K562 (cell line): Measurements from ENCODE around the gene POLR3K. TPM values are rescaled to one million over a fixed set of nuclear protein-coding genes. Genes with fewer than 3 reads are reported as not detected.

Source experiments
- ATAC-seq: fragments of 200-7000 bp; cut with Tn5 transposase; 3 replicates; pipeline ENCODE4 v1.9.1; 2020; ENCODE audit warnings: moderate library complexity
- BruUV-seq: library from RNA; stranded (reverse); fragments of 400-500 nt; replicated peaks from 2 replicates; lab custom pipeline; 2021; lab: Mats Ljungman, UMichigan
- CTCF ChIA-PET: fragments of 300-600 bp; formaldehyde crosslinking; extraction: SDS; loops from one replicate; lab custom pipeline; 2021; ENCODE audit warnings: low intra/inter-chr PET ratio; lab: Yijun Ruan, JAX
- POLR2A ChIA-PET: fragments of 300-600, 350-650 bp; sonication (Branson Sonifier 250); formaldehyde crosslinking; extraction: SDS; loops from one replicate; lab custom pipeline; 2021; ENCODE audit warnings: antibody characterized with exemption, inconsistent platforms; lab: Yijun Ruan, JAX
- DNase-seq, 4 experiments: peaks; one replicate each; pipeline versions ENCODE4 v3.0.0 to v3.0.0-alpha.2; 2011 to 2018; ENCODE audit warnings: low spot score in 3 of 4, mixed read lengths in 3 of 4; ENCODE audit errors: extremely low read depth in 1 of 4
- FAIRE-seq: peaks from 2 replicates; lab custom pipeline; 2011; peaks lifted over from hg19 to GRCh38; lab: Jason Lieb, UNC
- H2AFZ ChIP-seq: 2 replicates; pipeline ENCODE4 v1.6.0; 2011; ENCODE audit warnings: low read depth, low read length, control low read depth, inconsistent platforms
- H3K27ac ChIP-seq: fragments of 200-600 bp; 3 replicates; pipeline ENCODE4 v1.8.0; 2011; ENCODE audit warnings: low read depth, mild to moderate bottlenecking, control low read depth, inconsistent platforms, low read length, moderate library complexity, mixed read lengths; ENCODE audit errors: extremely low read depth
- H3K27me3 ChIP-seq, 2 experiments: fragments of 300-600 bp in 1 of 2; 2 replicates in 1 of 2; 3 replicates in 1 of 2; pipeline versions ENCODE4 v1.6.0 to v1.8.0; 2011; ENCODE audit warnings: inconsistent platforms in 2 of 2, low read length in 2 of 2, mild to moderate bottlenecking in 1 of 2, mixed read lengths in 1 of 2, moderate library complexity in 1 of 2; ENCODE audit not compliant: control insufficient read depth in 2 of 2, insufficient read depth in 2 of 2
- H3K36me3 ChIP-seq: fragments of 300-600 bp; 3 replicates; pipeline ENCODE4 v1.8.0; 2011; ENCODE audit warnings: mild to moderate bottlenecking, low read length, inconsistent platforms; ENCODE audit not compliant: control insufficient read depth, insufficient read depth
- H3K4me1 ChIP-seq, 2 experiments: fragments of 200-600 bp in 1 of 2; replicated peaks in 1 of 2; 2 replicates in 1 of 2; 3 replicates in 1 of 2; pipeline versions ENCODE4 v1.5.1 to v1.8.0; 2011; ENCODE audit warnings: inconsistent platforms in 2 of 2, low read length in 2 of 2, mild to moderate bottlenecking in 1 of 2, mixed read lengths in 1 of 2, moderate library complexity in 1 of 2; ENCODE audit not compliant: control insufficient read depth in 2 of 2, insufficient read depth in 2 of 2
- H3K4me2 ChIP-seq: 2 replicates; pipeline ENCODE4 v1.6.1; 2011; ENCODE audit warnings: low read length, control low read depth, inconsistent platforms, mixed read lengths; ENCODE audit not compliant: insufficient read depth
- H3K4me3 ChIP-seq: fragments of 200-600 bp; sonication (generic), shearing (Covaris generic); 2 replicates; pipeline ENCODE4 v1.5.1; 2016; ENCODE audit warnings: control low read depth, inconsistent platforms
- H3K79me2 ChIP-seq: fragments of 200-600 bp; 3 replicates; pipeline ENCODE4 v1.8.0; 2011; ENCODE audit warnings: low read length, inconsistent platforms; ENCODE audit not compliant: control insufficient read depth, insufficient read depth
- H3K9ac ChIP-seq, 2 experiments: 2 replicates each; pipeline versions ENCODE4 v1.6.0 to v1.6.1; 2011; ENCODE audit warnings: low read depth in 2 of 2, low read length in 2 of 2, control low read depth in 1 of 2, inconsistent platforms in 1 of 2, mild to moderate bottlenecking in 1 of 2, mixed read lengths in 1 of 2; ENCODE audit not compliant: insufficient read depth in 1 of 2
- H3K9me1 ChIP-seq: one replicate; pipeline ENCODE4 v1.6.0; 2011; ENCODE audit warnings: inconsistent platforms, mild to moderate bottlenecking, low read length, moderate library complexity; ENCODE audit not compliant: control insufficient read depth, insufficient read depth
- H3K9me3 ChIP-seq: replicated peaks from 2 replicates; pipeline ENCODE4 v1.5.1; 2011; ENCODE audit warnings: low read depth, low read length, inconsistent platforms; ENCODE audit not compliant: control insufficient read depth, insufficient read depth
- H4K20me1 ChIP-seq: replicated peaks from 2 replicates; pipeline ENCODE4 v1.6.1; 2011; ENCODE audit warnings: low read length, inconsistent platforms, mixed read lengths; ENCODE audit not compliant: control insufficient read depth, insufficient read depth
- E4F1 ChIP-seq: fragments of 250-450 bp; sonication (Bioruptor Pico); IDR thresholded peaks from 2 replicates; pipeline ENCODE4 v1.5.0; 2021; ENCODE audit warnings: mild to moderate bottlenecking, borderline replicate concordance
- POLR2G ChIP-seq: fragments of 200-400 bp; formaldehyde crosslinking; IDR thresholded peaks from 2 replicates; pipeline ENCODE4 v1.6.1; 2017; ENCODE audit warnings: low read depth, mild to moderate bottlenecking, antibody characterized with exemption, low read length, moderate library complexity
- WGBS: fragments of 100-300 bp; shearing (Covaris generic); methylation state at CpG from one replicate; pipeline ENCODE4 v1.1.6; 2016; ENCODE audit warnings: low coverage, mixed read lengths; ENCODE audit not compliant: insufficient coverage; ENCODE audit errors: missing lambda C conversion rate; 5-methylcytosine and 5-hydroxymethylcytosine counted together
- in situ Hi-C: fragments of 300-500 bp; cut with MboI; formaldehyde crosslinking; loops from 4 replicates; pipeline ENCODE4 v1.15.0; 2018; ENCODE audit warnings: inconsistent platforms, mixed read lengths
- intact Hi-C: fragments of 100-400 bp; cut with micrococcal nuclease; formaldehyde crosslinking; loops from 2 replicates; pipeline ENCODE4 v1.14.2; 2022
- polyA plus RNA-seq, 8 experiments: library from polyadenylated mRNA; depleted of rRNA in 4 of 8; stranded (reverse) in 5 of 8; unstranded in 3 of 8; fragments of >200 nt; fragmentation: Nextera tagmentation in 2 of 8; fragmentation: Illumina TruSeq in 1 of 8; extraction: Ambion mirVana in 2 of 8; extraction: Trizol in 1 of 8; gene quantifications; 2 replicates each; pipeline versions ENCODE4 v1.2.1 to v1.2.3, GENCODE V29; 2011 to 2014; ENCODE audit warnings: inconsistent platforms in 1 of 8, missing spikeins in 1 of 8
- total RNA-seq, 7 experiments: library from RNA; depleted of rRNA in 6 of 7; stranded (reverse); fragments of >200 nt in 6 of 7; fragmentation: Illumina TruSeq in 2 of 7; extraction: Trizol in 2 of 7; gene quantifications; 2 replicates each; pipeline versions ENCODE4 v1.2.1 to v1.2.3, GENCODE V29; 2011 to 2021; ENCODE audit warnings: low replicate concordance in 1 of 7

Gene POLR3K
- total and polyA plus RNA-seq, 9 of the 15 experiments (the other 6 are each of a cell fraction or from before 2014, with no cell fraction given) = 42.1 to 315 (median 86.7) TPM

- Histone ChIP-seq H3K36me3 (peaks cover 39% of the 10 kb centered on the region; the same call in 2 of the 3 replicates), H3K9ac (0 out of 4 replicates have a peak overlapping the region, but pooled peaks of 1 of the 2 experiments have one; percentile 48), H2AFZ (no peak overlapping the region), H3K27ac (no peak overlapping the region), H3K27me3 (no peaks in the 10 kb centered on the region), H3K4me2 (no peak overlapping the region), H3K79me2 (peaks cover under 1% of the 10 kb centered on the region; the same call in 1 of the 3 replicates), H3K9me1 (no peaks in the 10 kb centered on the region), H4K20me1 (no peaks in the 10 kb centered on the region), H3K4me1 (peaks cover 18 to 60% of the 10 kb centered on the region in 2 experiments; a peak in 4 of 5 replicates), H3K9me3 (no peaks in the 10 kb centered on the region), H3K4me3 (no peak overlapping the region)
- DNase-seq (no peak), ATAC-seq (no peak), FAIRE-seq (no peak)
- WGBS = 86% methylated on average over 6 of the region's 6 CpGs
- intact Hi-C loops = no loop called here
- no TSS peak for BruUV-seq
- POLR2A ChIA-PET = no interaction called here
- in situ Hi-C loops = no loop called here
- CTCF ChIA-PET = no interaction called here
- no peak for TF ChIP-seq E4F1 (CRISPR knock-in tag)
- 0 out of 2 replicates have a peak, but pooled peaks have one; percentile 11 for TF ChIP-seq POLR2G
These were observed 48.2 kb upstream of the POLR3K start for GRCh38 chr16:101586-101985.
